GM19328 (cell line): ENCODE results near the gene MINAR2.

ENCODE experiments used
- ATAC-seq: cut with Tn5 transposase; IDR thresholded peaks from one replicate; pipeline ENCODE4 v1.9.1; 2021; ENCODE audit warnings: mild to moderate bottlenecking, moderate library complexity; ENCODE audit not compliant: unreplicated experiment

The MINAR2 gene

GRCh38 chr5:129771058-129771838 is 23.4 kb downstream of the MINAR2 start:
- ATAC-seq = no peak

GRCh38 chr5:129773376-129773775 is 25.5 kb downstream of the MINAR2 start:
- ATAC-seq = no peak

- ATAC-seq = no peak
These were observed 33.7 kb downstream of the MINAR2 start for GRCh38 chr5:129781594-129781993.

GRCh38 chr5:129803403-129803802 is 55.5 kb downstream of the MINAR2 start:
- no peak for ATAC-seq

- ATAC-seq = no peak
These were observed 56.8 kb downstream of the MINAR2 start for GRCh38 chr5:129804705-129805104.

- ATAC-seq = no peak
These were observed 59.4 kb downstream of the MINAR2 start for GRCh38 chr5:129807162-129807814.
